HepG2 (cell line): ENCODE data around the gene SLC7A6OS. TPM values are rescaled to one million over a fixed set of nuclear protein-coding genes. Genes with fewer than 3 reads are reported as not detected.

Experiments
- ARHGAP35 ChIP-seq: sonication (generic); formaldehyde crosslinking; IDR thresholded peaks from 2 replicates; pipeline ENCODE4 v1.9.0; 2022; ENCODE audit warnings: mild to moderate bottlenecking, inconsistent platforms, moderate library complexity, missing genetic modification reagents, borderline replicate concordance
- ATF2 ChIP-seq: sonication (generic); formaldehyde crosslinking; IDR thresholded peaks from 2 replicates; pipeline ENCODE4 v1.4.0; 2020; ENCODE audit warnings: missing genetic modification reagents
- CREM ChIP-seq, 2 experiments: sonication (generic) in 1 of 2; formaldehyde crosslinking in 1 of 2; IDR thresholded peaks; 2 replicates each; pipeline versions ENCODE4 v1.4.0 to v1.6.1; 2016 to 2020; ENCODE audit warnings: antibody characterized with exemption in 1 of 2, mild to moderate bottlenecking in 1 of 2, missing genetic modification reagents in 1 of 2
- MTERF4 ChIP-seq: sonication (generic); formaldehyde crosslinking; IDR thresholded peaks from 2 replicates; pipeline ENCODE4 v1.8.0; 2023; ENCODE audit warnings: mild to moderate bottlenecking, missing genetic modification reagents
- PLSCR1 ChIP-seq: sonication (generic); formaldehyde crosslinking; IDR thresholded peaks from 2 replicates; pipeline ENCODE4 v1.5.0; 2020; ENCODE audit warnings: missing genetic modification reagents, mild to moderate bottlenecking, borderline replicate concordance
- POLR2AphosphoS2 ChIP-seq: IDR thresholded peaks from 2 replicates; pipeline ENCODE4 v1.6.1; 2011; ENCODE audit warnings: low read depth, low read length, improper control_type of control experiment
- PTBP1 ChIP-seq: fragments of 200-400 bp; formaldehyde crosslinking; IDR thresholded peaks from 2 replicates; pipeline ENCODE4 v1.6.1; 2018; ENCODE audit warnings: low read length, low read depth; ENCODE audit not compliant: poor library complexity, severe bottlenecking
- RFXAP ChIP-seq: sonication (generic); formaldehyde crosslinking; IDR thresholded peaks from 2 replicates; pipeline ENCODE4 v1.4.0; 2020; ENCODE audit warnings: missing genetic modification reagents, borderline replicate concordance
- RXRB ChIP-seq: IDR thresholded peaks from 2 replicates; pipeline ENCODE4 v1.6.1; 2016; ENCODE audit warnings: borderline replicate concordance, missing genetic modification reagents, missing compliant biosample characterization
- SMAD9 ChIP-seq: sonication (generic); formaldehyde crosslinking; IDR thresholded peaks from 2 replicates; pipeline ENCODE4 v1.5.1; 2020; ENCODE audit warnings: mild to moderate bottlenecking, missing genetic modification reagents
- SYNCRIP ChIP-seq: fragments of 200-400 bp; formaldehyde crosslinking; IDR thresholded peaks from 2 replicates; pipeline ENCODE4 v1.6.1; 2018; ENCODE audit warnings: mild to moderate bottlenecking, low read depth, low read length; ENCODE audit not compliant: insufficient read depth
- TBX3 ChIP-seq: fragments of 450-650 bp; IDR thresholded peaks from 2 replicates; pipeline ENCODE4 v1.6.1; 2017; ENCODE audit warnings: antibody characterized with exemption, mild to moderate bottlenecking, inconsistent platforms, borderline replicate concordance
- TEAD2 ChIP-seq: sonication (generic); formaldehyde crosslinking; IDR thresholded peaks from 2 replicates; pipeline ENCODE4 v1.9.0; 2021; ENCODE audit warnings: missing genetic modification reagents
- ZBTB46 ChIP-seq: sonication (generic); formaldehyde crosslinking; IDR thresholded peaks from 2 replicates; pipeline ENCODE4 v1.4.0; 2020; ENCODE audit warnings: mild to moderate bottlenecking, missing genetic modification reagents, borderline replicate concordance
- ZNF275 ChIP-seq: sonication (generic); formaldehyde crosslinking; IDR thresholded peaks from 2 replicates; pipeline ENCODE4 v1.8.0; 2022; ENCODE audit warnings: missing genetic modification reagents, mild to moderate bottlenecking, inconsistent platforms, borderline replicate concordance
- ZNF616 ChIP-seq: sonication (generic); formaldehyde crosslinking; IDR thresholded peaks from 2 replicates; pipeline ENCODE4 v1.5.0; 2020; ENCODE audit warnings: low read depth, mild to moderate bottlenecking, missing genetic modification reagents
- ZNF784 ChIP-seq: sonication (generic); formaldehyde crosslinking; IDR thresholded peaks from 2 replicates; pipeline ENCODE4 v1.5.1; 2020; ENCODE audit warnings: missing genetic modification reagents, mild to moderate bottlenecking, borderline replicate concordance
- ZSCAN31 ChIP-seq: sonication (generic); formaldehyde crosslinking; IDR thresholded peaks from 2 replicates; pipeline ENCODE4 v1.5.0; 2020; ENCODE audit warnings: low read depth, mild to moderate bottlenecking, missing genetic modification reagents
- polyA plus RNA-seq, 8 experiments: library from polyadenylated mRNA; depleted of rRNA in 3 of 8; stranded (reverse) in 7 of 8; unstranded in 1 of 8; fragments of >200 nt; fragmentation: Illumina TruSeq in 4 of 8; extraction: Trizol in 4 of 8; gene quantifications; 2 replicates each; pipeline versions ENCODE4 v1.2.1 to v1.2.3, GENCODE V29; 2011 to 2016; ENCODE audit warnings: low read depth in 4 of 8, missing spikeins in 1 of 8, mixed read lengths in 1 of 8; ENCODE audit not compliant: insufficient read depth in 1 of 8
- total RNA-seq, 5 experiments: library from RNA; depleted of rRNA; stranded (reverse); fragments of >200 nt; fragmentation: Illumina TruSeq; extraction: Trizol; gene quantifications; 2 replicates each; pipeline ENCODE4 v1.2.3, GENCODE V29; 2016; ENCODE audit warnings: low read depth in 1 of 5

The SLC7A6OS gene
- total and polyA plus RNA-seq, 2 of the 13 experiments (the other 11 are each of a cell fraction or from before 2014, with no cell fraction given) = 11.2 to 21.5 TPM

GRCh38 chr16:68257906-68258800, 52.6 kb downstream of the SLC7A6OS start (continued):
- TF ChIP-seq SYNCRIP = no peak
- TF ChIP-seq ZBTB46 (CRISPR knock-in tag) = no peak
- TF ChIP-seq RXRB (CRISPR knock-in tag) = peak; percentile 80
- no peak for TF ChIP-seq TEAD2
- TF ChIP-seq CREM (IDR thresholded peaks at IDR 0.05) = peak; percentile 56; the same call in 1 of the 2 replicates
- TF ChIP-seq CREM (CRISPR knock-in tag; IDR thresholded peaks at IDR 0.05) = no peak
- peak; percentile 69 for TF ChIP-seq ATF2 (CRISPR knock-in tag)
- TF ChIP-seq ARHGAP35 (CRISPR knock-in tag) = peak; percentile 84; the same call in 1 of the 2 replicates
- peak; percentile 90; the same call in 1 of the 2 replicates for TF ChIP-seq MTERF4 (CRISPR knock-in tag)
- no peak for TF ChIP-seq SMAD9 (CRISPR knock-in tag)
- peak; percentile 52; the same call in 1 of the 2 replicates for TF ChIP-seq ZSCAN31 (CRISPR knock-in tag)
- TF ChIP-seq ZNF616 (CRISPR knock-in tag) = peak; percentile 96
- TF ChIP-seq RFXAP (CRISPR knock-in tag) = peak; percentile 68; the same call in 1 of the 2 replicates
- peak; percentile 41; the same call in 1 of the 2 replicates for TF ChIP-seq TBX3
- no peak for TF ChIP-seq ZNF784 (CRISPR knock-in tag)
- no peak for TF ChIP-seq PTBP1
- no peak for TF ChIP-seq POLR2AphosphoS2
- TF ChIP-seq PLSCR1 = no peak
- no peak for TF ChIP-seq ZNF275 (CRISPR knock-in tag)
